Nephron (organoid): Measurements from ENCODE around the gene POLQ.
"Not testable (repeated sequence)": the region's sequence is repeated elsewhere in the genome, so short reads cannot be mapped to it uniquely, and the experiment has no call there.

Experiments used
- H3K27ac Mint-ChIP-seq, 3 experiments: 2 replicates each; pipeline ENCODE4 v1.8.0; 2020; ENCODE audit warnings: mixed read lengths in 3 of 3, mild to moderate bottlenecking in 2 of 3, moderate library complexity in 1 of 3
- H3K27me3 Mint-ChIP-seq: 2 replicates; pipeline ENCODE4 v1.8.0; 2021; ENCODE audit warnings: low read depth, mild to moderate bottlenecking, moderate library complexity, mixed read lengths
- H3K36me3 Mint-ChIP-seq: 2 replicates; pipeline ENCODE4 v1.8.0; 2020; ENCODE audit warnings: low read depth, mixed read lengths
- H3K4me1 Mint-ChIP-seq: 2 replicates; pipeline ENCODE4 v1.8.0; 2020; ENCODE audit warnings: mixed read lengths
- H3K4me3 Mint-ChIP-seq, 3 experiments: 2 replicates each; pipeline ENCODE4 v1.8.0; 2020; ENCODE audit warnings: mild to moderate bottlenecking in 3 of 3, mixed read lengths in 3 of 3, moderate library complexity in 2 of 3
- H3K9me3 Mint-ChIP-seq: 2 replicates; pipeline ENCODE4 v1.8.0; 2020; ENCODE audit warnings: mixed read lengths
- TF ChIP-seq, protein P1 (sequence below), 3 experiments: fragments of 200-600 bp; sonication (generic); IDR thresholded peaks; one replicate each; pipeline ENCODE4 v1.5.0; 2021; ENCODE audit warnings: antibody characterized with exemption in 3 of 3; ENCODE audit not compliant: unreplicated experiment in 3 of 3

The POLQ gene

DNA sequence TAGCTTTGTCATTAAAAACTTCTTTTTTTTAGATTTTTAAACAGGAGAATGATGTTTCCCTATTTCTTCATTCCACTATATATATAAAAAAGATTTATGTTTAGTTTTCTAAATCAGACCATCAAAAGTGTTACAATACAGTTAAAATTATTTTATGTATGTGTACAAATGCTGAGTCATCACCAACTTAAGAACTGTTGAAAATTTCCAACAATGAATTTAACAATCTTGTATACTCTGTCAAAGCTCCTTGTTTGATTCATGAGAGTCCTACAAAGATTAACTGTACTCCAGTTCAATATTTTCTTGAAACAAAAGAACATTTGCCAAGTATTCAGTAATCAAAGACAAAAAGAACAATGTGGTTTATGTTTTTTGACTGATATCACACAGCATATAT is 82.0 kb downstream of the POLQ start:
- Mint-ChIP-seq H3K9me3 (no peaks in the 10 kb centered on the region), H3K4me1 (no peaks in the 10 kb centered on the region), H3K27me3 (no peaks in the 10 kb centered on the region), H3K27ac (no peak overlapping the region), H3K4me3 (no peak overlapping the region), H3K36me3 (peaks cover 38% of the 10 kb centered on the region)
- TF ChIP-seq, protein P1, sequence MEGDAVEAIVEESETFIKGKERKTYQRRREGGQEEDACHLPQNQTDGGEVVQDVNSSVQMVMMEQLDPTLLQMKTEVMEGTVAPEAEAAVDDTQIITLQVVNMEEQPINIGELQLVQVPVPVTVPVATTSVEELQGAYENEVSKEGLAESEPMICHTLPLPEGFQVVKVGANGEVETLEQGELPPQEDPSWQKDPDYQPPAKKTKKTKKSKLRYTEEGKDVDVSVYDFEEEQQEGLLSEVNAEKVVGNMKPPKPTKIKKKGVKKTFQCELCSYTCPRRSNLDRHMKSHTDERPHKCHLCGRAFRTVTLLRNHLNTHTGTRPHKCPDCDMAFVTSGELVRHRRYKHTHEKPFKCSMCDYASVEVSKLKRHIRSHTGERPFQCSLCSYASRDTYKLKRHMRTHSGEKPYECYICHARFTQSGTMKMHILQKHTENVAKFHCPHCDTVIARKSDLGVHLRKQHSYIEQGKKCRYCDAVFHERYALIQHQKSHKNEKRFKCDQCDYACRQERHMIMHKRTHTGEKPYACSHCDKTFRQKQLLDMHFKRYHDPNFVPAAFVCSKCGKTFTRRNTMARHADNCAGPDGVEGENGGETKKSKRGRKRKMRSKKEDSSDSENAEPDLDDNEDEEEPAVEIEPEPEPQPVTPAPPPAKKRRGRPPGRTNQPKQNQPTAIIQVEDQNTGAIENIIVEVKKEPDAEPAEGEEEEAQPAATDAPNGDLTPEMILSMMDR (IDR thresholded peaks at IDR 0.05; ENCODE audit: unreplicated experiment in 3 of 3) = no peak

DNA sequence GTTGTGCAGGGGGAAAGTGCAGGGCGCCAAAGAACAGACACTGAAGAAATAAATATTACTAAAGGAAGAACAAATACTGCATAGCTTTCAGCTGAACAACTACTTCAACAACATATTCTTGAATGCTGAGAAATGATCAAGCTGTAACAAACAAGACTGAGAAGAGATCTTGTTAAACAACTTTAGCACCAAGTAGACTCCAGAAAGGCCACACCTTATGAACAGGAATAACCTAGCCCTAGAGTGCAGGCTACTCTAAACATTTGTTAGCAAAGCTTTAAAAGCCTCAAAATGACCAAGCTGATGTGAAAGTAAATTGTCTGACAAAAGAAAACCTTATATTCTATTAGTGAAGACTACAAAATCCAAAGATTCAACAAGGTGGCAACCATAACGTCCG is 83.2 kb downstream of the POLQ start:
- Mint-ChIP-seq H3K4me1 (no peaks in the 10 kb centered on the region), H3K4me3 (no peak overlapping the region), H3K27ac (no peak overlapping the region), H3K36me3 (peaks cover 41% of the 10 kb centered on the region), H3K9me3 (no peaks in the 10 kb centered on the region), H3K27me3 (no peaks in the 10 kb centered on the region)
- TF ChIP-seq, protein P1 (IDR thresholded peaks at IDR 0.05; ENCODE audit: unreplicated experiment in 3 of 3) = no peak

DNA sequence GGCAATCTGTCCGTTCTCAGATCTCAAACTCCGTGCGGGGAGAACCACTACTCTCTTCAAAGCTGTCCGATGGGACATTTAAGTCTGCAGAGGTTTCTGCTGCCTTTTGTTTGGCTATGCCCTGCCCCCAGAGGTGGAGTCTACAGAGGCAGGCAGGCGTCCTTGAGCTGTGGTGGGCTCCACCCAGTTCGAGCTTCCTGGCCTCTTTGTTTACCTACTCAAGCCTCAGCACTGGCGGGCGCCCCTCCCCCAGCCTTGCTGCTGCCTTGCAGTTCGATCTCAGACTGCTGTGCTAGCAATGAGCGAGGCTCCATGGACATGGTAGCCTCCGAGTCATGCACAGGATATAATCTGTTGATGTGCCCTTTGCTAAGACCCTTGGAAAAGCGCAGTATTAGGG is 94.0 kb downstream of the POLQ start:
- Mint-ChIP-seq H3K9me3 (peaks cover 23% of the 10 kb centered on the region), H3K36me3 (peaks cover 54% of the 10 kb centered on the region)
- not testable (repeated sequence) for H3K27ac Mint-ChIP-seq, H3K4me1 Mint-ChIP-seq, H3K27me3 Mint-ChIP-seq, H3K4me3 Mint-ChIP-seq

DNA sequence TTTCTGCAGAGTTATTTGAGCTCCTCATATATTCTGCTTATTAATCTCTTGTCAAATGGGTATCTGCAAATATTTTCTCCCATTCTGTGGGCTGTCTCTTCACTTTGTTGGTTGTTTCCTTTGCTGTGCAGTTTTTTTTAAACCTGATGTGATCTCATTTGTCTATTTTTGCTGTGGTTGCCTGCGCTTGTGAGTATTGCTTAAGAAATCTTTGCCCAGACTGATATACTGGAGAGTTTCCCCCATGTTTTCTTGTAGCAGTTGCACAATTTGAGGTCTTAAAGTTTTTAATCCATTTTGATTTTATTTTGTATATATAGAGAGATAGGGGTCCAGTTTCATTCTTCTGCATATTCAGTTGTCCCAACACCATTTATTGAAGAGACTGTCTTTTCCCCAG is 102.3 kb downstream of the POLQ start:
- TF ChIP-seq, protein P1 (IDR thresholded peaks at IDR 0.05; ENCODE audit: unreplicated experiment in 3 of 3) = no peak
- H3K9me3 Mint-ChIP-seq = peaks cover 7% of the 10 kb centered on the region
- H3K4me1 Mint-ChIP-seq = no peaks in the 10 kb centered on the region
- H3K27ac Mint-ChIP-seq = no peak overlapping the region
- no peak overlapping the region for H3K4me3 Mint-ChIP-seq
- no peaks in the 10 kb centered on the region for H3K27me3 Mint-ChIP-seq
- H3K36me3 Mint-ChIP-seq = peaks cover 34% of the 10 kb centered on the region

DNA sequence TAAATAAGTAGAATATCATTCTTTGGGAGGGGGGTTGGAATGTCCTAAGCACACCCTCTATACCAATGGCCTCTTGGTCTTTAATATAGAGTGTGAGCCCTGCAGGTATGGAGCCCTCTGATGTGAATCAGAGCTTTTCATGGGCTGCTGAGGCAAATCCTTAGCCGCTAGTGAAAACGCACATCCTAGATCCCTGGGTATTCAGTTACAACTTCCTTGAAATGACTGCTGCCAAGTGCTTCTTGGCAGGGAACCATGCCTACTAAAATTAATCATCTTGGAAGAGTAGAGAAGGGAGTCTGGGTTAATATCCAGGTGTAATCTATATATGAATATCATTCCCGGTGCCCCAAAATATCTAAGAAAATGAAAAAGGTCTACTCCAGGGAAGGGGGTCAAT is 109.1 kb downstream of the POLQ start:
- Mint-ChIP-seq H3K36me3 (no peaks in the 10 kb centered on the region), H3K27me3 (no peaks in the 10 kb centered on the region), H3K9me3 (no peaks in the 10 kb centered on the region), H3K4me3 (no peak overlapping the region), H3K4me1 (peaks cover 12% of the 10 kb centered on the region), H3K27ac (no peak overlapping the region)
- TF ChIP-seq, protein P1 (IDR thresholded peaks at IDR 0.05; ENCODE audit: unreplicated experiment in 3 of 3) = no peak

DNA sequence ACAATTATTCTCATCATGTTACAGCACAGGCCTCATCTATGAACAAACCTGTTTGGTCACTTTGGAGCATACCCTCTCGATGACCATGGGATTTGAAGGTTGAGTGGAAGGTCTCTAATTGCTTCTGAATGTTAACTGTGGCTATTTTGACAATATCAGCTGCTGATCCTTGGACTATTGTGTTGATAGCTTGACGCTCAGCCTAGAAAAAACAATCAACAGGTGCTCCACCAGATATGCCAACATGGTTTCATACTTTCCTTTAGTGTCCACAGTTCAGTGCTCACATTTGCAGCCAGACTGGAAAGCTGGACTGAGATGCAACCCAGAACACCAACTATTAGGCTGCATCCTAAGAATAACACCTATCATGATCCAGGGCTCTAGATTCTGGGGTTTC is 109.7 kb downstream of the POLQ start:
- H3K27me3 Mint-ChIP-seq = no peaks in the 10 kb centered on the region
- H3K27ac Mint-ChIP-seq = no peak overlapping the region
- peaks cover 2% of the 10 kb centered on the region for H3K36me3 Mint-ChIP-seq
- no peak overlapping the region for H3K4me3 Mint-ChIP-seq
- H3K4me1 Mint-ChIP-seq = peaks cover 12% of the 10 kb centered on the region
- no peaks in the 10 kb centered on the region for H3K9me3 Mint-ChIP-seq
- TF ChIP-seq, protein P1 (IDR thresholded peaks at IDR 0.05; ENCODE audit: unreplicated experiment in 3 of 3) = no peak
